ENCODE data around the gene HOXB5.

Gene HOXB5

DNA sequence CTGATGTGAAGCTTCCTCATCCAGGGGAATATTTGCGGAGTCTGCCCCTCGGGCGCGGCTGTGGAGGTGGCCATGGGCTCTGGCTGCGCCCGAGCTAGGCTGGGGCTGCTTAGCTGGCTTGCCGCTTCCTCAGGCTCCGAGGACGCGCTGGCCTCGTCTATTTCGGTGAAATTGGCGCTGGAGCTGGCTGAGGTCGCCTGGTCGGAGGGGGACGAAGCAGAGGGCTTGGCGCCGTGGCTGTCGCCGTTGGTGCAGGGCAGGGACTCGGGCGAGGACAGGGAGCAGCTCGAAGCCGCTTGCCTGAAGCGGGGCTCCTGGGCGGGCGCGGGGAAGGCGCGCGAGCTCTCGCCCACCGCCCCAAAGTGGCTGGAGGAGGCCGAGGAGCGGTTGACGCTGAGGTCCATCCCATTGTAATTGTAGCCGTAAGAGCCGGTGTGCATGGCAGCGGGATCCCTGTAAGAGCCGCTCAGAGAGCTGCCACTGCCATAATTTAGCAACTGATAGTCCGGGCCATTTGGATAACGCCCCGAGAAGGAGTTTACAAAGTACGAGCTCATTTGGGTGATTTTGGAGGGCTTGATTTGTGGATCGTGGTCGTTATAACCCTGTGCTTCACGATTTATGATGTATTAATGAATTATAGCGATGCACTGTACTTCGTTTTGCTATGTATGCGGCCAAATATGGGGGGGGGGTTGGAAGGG, at the start of gene HOXB5:
Gene HOXB5, minus strand, starts transcription at position 654 of the 704 bp plus-strand sequence. Its CDS starts 97 bp downstream, at position 557.
- no peak for DNase-seq (ENCODE audit: low read depth in 2 of 3, low spot score in 1 of 3)

DNA sequence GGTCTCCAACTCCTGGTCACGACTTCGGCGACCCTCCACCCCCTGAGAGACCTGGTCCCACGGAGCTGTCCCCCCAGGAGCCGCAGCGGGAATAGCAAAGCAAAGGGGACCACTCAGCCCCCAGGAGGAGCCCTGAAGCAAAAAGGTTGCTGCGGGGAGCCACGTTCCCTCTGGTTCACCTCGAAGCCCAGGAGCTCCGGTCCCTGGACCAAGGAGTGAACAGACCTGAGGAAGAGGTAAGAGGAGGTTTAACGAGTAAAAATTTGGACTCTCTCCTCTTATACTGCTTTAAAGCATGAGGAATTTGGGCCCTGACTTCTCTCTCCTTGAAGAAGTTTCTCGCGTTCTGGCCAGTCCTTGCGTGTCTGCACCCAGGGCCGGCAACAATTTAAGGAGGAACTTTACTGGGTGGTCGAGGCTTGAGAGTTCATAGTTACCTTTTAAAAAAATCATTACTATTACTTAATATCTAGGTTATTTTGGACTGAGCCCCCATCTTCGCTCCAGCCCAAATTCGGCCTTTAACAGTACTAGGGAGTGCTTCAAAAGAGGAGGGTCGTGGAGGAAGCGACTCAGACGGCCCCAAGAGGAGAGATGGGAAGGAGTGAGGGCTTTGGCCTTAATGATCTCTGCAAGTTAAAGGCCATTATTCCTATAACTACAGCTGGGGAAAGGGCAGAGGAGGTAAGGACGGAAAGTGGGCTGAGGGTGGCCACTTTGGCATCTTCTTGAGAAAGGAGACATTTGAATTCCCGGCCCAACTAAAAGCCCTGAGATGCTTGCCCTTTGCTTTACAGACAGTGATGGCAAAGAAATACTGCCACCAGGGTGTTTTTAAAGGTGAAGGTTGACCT, 49.5 kb upstream of the HOXB5 start:
- no peak for DNase-seq (ENCODE audit: low read depth in 2 of 3, low spot score in 1 of 3)

DNA sequence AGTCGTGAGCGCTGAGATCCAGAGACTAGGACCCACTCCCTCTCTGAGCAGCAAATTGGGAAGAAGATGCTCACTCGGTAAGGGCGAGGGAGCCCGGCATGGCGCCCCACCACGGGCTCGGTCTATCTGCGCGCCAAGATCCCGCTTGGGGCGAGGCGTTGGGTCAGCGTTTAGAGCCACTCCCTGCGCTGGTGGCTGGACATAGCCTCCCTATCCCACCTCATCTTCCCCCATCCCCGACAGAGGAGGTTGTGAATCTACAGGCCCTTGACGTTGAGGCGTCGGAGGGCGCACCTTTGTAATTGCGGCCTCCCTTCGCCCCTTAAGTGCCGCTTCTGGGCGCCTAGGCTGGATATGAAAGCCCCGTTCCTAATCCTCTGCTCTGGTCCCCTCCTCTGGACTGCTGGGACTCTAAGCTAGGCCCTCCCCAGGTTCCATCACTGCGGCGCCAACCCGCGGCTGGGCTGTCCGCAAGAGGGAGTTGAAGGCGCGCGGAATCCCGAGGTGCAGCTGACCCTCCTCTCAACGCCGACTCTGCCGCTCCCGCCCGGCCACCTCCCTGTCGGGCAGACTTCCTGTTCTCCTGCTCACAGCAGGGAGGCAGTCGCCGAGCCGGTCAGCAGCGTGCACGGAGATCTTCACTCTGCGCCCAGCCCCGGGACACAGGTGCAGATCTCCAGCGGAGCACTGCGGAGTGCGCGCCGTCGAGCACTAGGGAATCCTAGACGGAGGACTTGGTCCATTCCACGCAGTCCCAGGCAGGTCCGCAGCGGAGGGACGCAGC, 48.7 kb upstream of the HOXB5 start:
- DNase-seq (ENCODE audit: low read depth in 2 of 3, low spot score in 1 of 3) = no peak

DNA sequence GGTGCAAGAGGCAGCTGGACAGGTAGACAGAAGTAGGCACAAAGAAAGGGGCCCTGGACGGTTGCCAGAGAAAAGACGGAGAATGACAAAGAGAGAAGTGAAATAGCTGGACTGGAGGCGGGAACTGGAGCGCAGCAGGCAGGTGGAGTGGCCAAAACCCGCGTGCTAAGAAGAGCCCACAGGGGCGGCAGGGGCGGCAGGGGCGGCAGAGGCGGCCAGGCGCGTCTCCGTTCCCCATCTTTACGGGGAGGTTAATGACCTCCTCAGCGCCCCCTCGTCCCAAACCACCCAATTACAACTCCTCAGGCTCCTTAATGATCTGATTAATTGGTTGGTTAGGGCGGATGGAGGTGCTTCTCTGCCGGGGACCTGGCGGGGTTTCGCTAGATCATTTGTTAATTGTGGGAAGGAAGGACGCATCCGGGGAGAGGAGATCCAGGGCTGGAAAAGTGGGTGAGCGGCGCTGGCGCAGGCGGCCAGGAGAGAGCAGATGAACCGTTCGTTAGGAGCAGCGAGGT, 48.0 kb upstream of the HOXB5 start:
- DNase-seq (ENCODE audit: low read depth in 2 of 3, low spot score in 1 of 3) = no peak

DNA sequence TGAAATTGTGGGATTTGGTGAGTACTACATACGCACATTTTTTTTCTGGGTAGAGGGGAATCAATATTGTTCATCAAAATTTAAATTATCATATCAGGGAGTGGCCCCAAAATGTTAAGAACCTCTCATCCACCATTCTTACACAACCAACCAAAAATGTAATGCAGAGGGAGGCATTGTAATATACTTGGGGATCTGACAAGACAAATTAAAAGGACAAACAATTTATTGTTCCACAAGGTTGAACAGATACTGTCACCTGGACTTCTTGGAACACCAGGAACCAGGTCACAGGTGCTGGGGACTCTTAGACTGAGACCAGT, 47.2 kb upstream of the HOXB5 start:
- no peak for DNase-seq (ENCODE audit: low read depth in 2 of 3, low spot score in 1 of 3)

DNA sequence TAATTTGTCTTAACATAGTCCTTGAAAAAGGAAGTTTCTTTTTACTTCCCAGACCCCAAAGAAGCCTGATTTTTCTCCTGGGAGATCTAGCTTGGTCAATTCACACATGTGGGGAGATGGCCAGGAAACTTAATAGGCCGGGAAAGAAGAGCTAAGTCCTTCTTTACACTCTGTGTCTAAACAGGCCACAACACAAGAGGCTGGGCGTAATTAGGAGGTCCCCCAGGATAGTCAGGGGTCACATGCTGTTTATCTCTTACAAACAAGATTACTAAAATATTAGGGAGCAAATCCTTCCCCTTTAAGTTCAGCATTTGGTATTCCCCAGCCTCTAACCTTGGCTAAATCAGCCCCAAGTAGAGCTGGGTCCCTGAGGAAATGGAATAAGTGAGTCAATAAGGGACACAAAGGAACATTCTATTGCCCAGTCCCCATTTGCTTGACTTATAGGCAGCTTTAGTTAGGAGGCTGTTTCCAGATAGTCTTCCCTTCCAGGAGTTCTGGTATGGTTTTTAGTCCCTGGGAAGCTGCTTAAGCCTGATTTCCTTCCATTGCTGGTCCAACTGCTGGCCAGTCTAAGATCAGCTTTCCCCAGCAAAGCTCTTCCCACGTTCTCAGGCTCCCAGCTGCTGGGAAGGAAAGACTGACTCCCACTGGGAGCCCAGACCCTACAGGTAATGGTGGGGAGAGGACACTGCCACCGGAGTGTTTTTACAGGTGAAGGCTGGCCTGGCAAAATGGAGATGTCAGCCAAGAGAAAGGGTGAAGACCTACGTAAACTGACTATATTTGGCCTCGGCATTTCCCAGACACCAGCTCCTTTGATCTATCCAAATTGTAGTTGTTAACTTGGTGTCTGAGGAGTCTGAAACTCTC, 46.6 kb upstream of the HOXB5 start:
- no peak for DNase-seq (ENCODE audit: low read depth in 2 of 3, low spot score in 1 of 3)

DNA sequence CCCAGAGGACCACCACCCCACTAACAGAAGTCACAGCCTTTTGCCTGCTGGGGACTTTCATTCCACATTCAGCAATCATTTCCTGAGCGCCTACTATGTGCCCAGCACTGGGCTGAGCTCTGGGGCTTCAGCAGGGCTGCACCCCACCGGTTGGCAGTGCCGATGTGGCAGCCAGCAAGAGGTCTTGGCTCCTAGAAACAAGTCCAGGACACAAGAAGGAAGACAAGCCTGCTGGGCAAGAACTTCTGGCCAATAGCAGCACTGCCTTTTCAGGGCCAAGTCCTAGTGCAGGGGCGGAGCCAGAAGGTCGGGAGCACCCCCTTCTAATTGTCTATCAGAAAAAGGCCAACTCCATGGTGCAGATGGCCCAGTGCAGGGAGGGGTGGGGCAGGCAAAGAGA, 45.6 kb upstream of the HOXB5 start:
- DNase-seq (ENCODE audit: low read depth in 2 of 3, low spot score in 1 of 3) = no peak

DNA sequence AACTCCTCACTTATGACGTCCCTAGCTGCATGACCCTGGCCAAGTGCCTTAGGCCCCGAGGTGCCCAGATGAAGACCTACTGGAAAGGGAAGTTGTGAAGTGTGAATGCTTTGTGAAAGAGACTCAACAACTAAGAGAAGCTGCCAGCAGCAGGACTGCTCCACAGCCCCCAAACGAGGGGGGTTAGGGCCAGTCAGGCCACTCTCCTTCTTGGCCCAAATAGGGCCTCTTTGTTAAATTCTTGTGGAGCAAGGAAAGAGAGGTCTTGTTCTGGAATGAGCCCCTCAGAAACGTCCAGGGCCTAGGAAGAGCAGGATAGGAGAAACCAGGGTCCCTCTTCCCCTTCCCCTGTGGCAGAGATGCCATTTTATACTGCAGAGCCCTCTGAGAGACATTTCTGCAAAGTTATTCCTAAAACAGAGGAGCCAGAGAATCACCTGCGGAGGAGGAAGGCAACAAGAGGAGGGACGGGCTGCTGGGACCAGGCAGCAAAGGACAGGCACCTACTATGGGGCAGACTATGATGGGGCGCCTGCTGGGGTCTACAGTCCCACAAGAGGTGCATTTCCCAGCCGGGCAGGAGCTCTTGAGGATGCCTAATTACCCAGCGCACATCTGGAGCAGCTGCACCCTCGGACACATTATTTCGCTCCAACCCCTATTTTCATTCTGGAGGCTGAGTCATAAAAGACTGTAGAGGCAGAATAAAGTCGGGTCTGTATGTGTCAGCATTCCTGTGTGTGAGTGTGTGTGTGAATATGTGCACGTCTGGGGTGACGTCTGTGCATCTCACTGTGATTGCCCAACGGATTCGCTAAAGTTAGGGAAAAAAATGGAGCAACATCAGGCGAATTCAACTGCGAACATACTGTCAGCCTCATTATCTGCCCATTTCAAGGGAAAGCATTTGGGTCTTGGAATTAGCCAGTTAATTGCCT, 44.0 kb upstream of the HOXB5 start:
- DNase-seq (ENCODE audit: low read depth in 2 of 3, low spot score in 1 of 3) = no peak

DNA sequence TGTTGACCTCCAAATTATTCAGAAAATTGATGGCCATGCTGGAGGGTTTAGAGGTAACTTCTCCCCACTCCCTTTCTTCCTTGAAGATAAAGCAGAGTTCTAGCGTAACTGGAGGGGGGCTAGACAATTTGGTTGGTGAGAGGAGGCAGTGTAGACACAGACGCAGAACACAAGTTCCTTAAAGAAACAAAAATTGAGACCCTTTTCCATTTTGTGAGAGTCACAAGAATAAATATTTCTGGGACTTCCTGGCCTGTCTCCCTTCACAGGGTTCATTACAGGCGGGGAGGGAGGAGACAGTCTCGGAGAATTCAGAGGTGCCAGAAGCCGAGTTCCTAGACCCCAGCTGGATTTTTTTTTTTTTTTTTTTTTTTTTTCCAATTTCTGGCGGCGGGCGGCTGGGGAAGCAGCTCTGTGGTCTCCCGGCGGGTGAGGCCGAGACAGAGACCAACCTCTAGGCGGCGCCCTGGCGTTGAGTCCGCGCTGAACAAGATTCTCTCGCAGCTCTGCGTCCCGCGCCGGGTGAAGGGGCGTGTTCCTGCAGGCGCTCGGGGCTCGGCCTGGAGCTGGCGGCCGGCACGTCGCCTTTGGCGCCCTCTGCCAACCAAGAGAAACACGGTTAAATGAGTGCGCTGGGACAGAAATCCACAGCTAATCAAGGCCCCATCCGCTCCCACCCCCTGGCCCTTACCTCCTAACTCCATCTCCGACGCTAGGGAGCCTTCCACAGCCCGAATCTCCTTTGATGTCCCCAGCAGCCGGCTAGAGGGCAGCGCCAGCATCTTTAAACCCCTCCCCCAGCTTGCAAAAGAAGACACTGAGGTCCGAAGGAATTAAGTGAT, 42.8 kb upstream of the HOXB5 start:
- peak; percentile 66 to 78 (median 75) for DNase-seq (ENCODE audit: low read depth in 2 of 3, low spot score in 1 of 3)

DNA sequence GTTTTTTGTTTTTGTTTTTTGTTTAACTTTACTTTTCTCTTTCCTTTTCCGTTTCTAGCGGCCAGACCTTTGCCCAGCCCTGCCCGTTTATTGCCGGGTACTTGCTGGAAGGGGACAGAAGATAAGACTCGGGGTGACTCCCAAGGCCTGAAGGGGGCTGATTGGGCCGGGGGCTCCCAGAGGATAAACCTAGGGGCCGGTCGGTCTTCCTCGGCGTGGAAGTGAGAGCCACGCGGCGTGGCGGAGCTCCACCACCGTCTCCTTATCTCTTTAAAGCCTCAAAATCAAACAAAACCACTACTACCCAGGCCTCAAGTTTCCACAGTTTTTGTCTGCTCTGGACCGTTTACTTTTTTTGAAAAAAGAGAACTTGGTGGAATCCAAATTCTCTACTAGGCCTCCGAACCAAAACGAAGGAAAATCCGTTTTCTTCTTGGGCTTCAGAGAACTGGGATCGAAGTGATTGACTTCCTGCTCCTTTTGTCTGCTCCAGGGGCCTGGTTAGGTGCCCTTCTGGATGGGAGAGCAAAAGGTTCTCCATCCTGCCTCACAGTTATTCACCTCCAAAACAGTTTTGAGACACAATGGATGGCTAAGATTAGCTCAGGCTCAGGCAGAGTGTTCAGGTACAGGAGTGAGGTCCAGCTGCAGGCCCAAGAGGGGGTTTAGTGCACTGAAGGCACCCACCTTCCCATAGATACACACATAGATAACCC, 41.1 kb upstream of the HOXB5 start:
- DNase-seq (ENCODE audit: low read depth in 2 of 3, low spot score in 1 of 3) = no peak

DNA sequence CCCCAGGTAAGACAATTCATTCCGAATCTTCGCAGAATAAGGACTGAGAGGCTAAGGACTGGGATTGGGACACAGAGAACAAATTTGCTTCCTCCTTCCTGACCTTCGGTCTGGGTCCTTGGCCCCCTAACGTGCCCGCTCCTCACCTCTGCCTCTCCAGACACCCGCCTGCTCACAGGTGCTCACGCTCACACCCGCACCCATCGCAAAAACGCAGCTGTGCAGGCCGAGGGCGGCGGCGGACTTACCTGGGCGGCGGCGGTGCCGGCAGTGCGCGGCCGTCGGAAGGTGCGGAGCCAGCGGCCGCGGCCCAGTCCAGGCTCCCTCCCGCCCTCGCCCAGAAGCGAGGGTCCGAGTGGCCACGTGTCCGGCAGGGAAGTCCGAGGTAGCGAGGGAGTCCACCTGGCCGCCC, 39.7 kb upstream of the HOXB5 start:
- DNase-seq (ENCODE audit: low read depth in 2 of 3, low spot score in 1 of 3) = no peak

DNA sequence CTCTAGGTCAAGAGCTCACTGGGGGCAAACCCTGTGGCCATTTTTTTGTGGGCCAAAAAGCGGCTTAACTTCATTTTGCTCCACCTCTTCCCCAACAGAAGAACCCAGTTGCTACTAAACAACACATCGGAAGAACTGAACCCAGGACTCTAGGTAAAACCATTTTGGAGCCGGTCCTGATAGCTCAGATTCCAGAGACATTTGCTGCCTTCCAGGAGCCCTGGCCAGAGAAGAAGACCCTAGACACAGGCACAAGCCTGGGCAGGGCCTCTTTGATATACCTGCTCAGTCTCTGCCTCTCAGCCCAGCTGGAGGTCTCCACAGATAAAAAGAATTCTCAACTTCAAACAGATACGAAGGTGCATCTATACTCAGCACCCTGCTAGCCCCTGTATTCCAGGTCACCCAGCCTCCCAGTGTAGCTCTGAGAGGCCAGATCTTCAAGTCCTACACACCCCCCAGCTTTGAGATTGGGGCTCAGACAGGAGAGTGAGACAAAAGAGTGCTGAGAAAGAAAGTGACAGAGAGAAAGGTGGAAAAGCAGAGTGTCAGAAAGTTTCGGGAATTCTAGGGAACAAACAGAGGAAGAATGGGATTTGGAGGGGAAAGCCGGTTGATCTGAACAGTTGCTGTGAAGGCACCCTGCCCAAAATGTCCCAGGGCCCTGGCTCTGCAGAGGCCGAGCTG, 39.1 kb upstream of the HOXB5 start:
- no peak for DNase-seq (ENCODE audit: low read depth in 2 of 3, low spot score in 1 of 3)

DNA sequence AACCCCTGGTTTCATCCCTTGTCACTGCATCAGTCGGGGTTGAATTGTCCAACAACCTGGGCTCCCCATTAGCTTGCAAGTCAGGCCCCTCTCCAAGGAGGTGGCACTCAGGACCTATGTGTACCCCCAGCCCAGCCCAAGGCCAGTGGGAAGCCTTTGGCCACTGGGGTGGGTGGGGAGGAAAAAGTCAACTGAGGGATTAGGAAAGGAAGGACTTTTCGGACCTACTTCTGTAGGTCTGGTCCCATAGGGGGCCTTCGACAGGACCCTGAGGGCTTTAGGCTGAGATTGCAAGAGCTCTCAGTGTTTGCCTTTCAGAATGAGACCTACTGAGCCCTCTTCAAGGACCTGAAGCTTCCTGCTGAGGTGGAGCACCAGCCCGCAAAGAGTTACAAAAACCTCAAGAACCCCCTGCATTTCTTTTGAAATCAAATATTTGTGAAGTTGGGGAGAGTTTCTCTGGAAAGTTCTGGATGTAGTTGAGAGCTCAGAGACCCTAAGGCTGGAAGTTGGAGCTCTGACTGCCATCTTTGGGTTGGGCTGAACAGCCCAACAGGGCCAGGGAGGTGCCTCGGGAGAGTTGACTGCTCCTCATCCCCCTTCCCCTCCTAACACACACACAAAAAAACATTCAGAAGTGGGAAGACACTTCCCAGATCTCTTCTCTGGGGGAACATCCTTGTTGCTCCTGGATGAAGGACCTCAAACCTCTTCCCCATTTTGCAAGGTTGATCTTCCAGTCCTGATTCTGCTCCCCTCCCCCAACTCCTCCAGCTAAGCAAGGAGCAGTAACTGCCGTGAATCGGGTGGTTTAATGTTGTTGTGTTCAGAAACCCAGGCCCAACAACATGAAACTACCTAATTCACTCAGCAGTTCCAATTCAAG, 38.4 kb upstream of the HOXB5 start:
- DNase-seq (ENCODE audit: low read depth in 2 of 3, low spot score in 1 of 3) = no peak

DNA sequence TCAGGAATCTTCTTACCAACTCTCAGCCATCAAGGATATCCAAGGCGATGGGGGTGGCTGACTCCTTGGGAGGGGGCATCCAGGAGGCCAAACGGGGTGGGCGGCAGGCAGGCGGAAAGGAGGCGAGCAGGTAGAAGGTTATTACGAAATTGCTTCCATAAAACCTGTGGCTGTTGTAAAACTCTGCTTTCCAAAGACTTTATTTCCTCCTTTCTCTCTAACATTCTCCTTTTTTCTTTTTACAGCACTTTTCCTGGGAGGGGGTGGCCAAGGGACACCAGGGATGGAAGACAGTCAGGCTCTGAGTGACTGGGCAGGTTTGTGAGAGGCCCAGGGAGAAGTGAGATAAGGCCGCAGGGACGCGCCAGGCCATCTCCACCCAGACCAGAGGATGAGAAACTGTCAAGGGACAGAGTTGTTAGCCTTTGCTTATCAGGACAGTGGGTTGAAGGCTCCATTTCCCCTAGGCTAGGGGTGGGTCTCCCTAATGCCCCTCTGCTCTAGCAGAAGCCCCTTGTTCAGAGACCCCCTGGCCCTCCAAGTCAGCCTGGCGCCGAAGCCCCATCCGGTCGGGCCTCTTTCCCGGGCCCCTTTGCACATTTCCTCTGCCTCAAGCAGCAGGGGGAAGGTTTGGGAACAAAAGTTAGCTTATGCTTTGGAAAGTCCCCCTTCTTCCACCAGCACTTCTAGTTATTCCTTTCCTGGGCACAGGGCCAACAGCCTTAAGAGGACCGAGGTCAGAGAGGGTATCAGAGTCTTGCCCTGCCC, 37.5 kb upstream of the HOXB5 start:
- DNase-seq (ENCODE audit: low read depth in 2 of 3, low spot score in 1 of 3) = no peak

DNA sequence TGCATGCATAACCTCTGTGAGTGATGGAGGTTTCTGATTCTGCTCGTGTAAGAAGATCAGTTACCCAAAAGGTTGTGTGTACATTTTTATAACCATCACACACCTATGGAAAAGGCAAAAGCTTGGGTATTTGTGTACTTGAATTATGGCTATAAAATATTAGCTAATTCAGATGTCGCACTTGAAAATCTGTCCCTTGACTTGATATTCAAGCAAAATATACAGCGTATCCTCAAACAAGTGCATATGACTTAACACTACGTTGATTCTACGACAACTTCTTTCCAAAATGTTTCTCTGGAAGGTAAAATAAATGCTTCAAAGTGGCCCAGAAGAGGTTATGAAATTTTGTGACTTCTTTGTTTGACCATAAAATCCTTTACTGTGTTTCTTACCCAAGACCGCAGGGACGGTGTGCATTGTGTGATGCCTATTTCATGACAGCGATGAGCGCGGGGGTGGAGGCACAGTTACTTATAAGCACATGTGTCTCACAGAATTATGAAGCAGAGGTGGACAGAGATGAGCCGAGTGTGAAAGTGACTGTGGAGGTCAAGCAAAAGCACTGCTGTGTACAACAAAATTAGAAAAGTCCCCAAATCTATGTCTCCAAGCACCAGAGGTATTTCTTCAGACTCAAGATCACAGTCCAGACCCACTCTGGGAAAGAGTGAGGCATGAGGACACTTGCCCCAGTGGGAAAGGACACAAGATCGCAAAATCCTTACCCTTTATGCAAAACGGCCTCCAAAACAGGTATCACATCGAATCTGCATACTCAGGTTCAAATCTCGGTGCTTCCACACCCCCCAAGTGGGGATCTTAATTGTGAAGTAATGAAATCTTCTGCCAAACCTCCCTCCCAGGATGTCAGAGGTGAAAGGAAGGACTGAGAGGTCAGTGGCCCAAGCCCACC, 36.7 kb upstream of the HOXB5 start:
- no peak for DNase-seq (ENCODE audit: low read depth in 2 of 3, low spot score in 1 of 3)
